Loucy (cell line): ENCODE measurements around the gene TRPM1.

Source experiments
- H2AFZ ChIP-seq: fragments of 200-600 bp; sonication (generic); 2 replicates; pipeline ENCODE4 v1.6.0; 2016; ENCODE audit warnings: antibody characterized with exemption, mild to moderate bottlenecking, low read length, moderate library complexity
- H3F3A ChIP-seq: fragments of 200-600 bp; 2 replicates; pipeline ENCODE4 v1.6.0; 2016; ENCODE audit warnings: antibody characterized with exemption, low read depth, mild to moderate bottlenecking
- H3K27me3 ChIP-seq: fragments of 200-600 bp; sonication (generic); 2 replicates; pipeline ENCODE4 v1.6.1; 2014; ENCODE audit warnings: low read length, mild to moderate bottlenecking; ENCODE audit not compliant: insufficient read depth, poor library complexity, severe bottlenecking
- H3K36me3 ChIP-seq: fragments of 200-600 bp; sonication (generic); 2 replicates; pipeline ENCODE4 v1.6.1; 2016; ENCODE audit warnings: low read length; ENCODE audit not compliant: insufficient read depth
- H3K4me1 ChIP-seq: fragments of 200-600 bp; sonication (generic); 2 replicates; pipeline ENCODE4 v1.5.1; 2014; ENCODE audit warnings: low read length, mild to moderate bottlenecking; ENCODE audit not compliant: insufficient read depth, poor library complexity, severe bottlenecking
- H3K4me2 ChIP-seq: fragments of 200-600 bp; sonication (generic); 2 replicates; pipeline ENCODE4 v1.6.0; 2014; ENCODE audit warnings: antibody characterized with exemption, low read length, low read depth, mild to moderate bottlenecking; ENCODE audit not compliant: poor library complexity, severe bottlenecking
- H3K4me3 ChIP-seq: fragments of 200-600 bp; sonication (generic); 2 replicates; pipeline ENCODE4 v1.5.1; 2014; ENCODE audit warnings: low read length, mild to moderate bottlenecking, mixed read lengths; ENCODE audit not compliant: poor library complexity, severe bottlenecking
- H3K79me2 ChIP-seq: fragments of 200-600 bp; sonication (generic); 2 replicates; pipeline ENCODE4 v1.6.1; 2014; ENCODE audit warnings: low read length; ENCODE audit not compliant: insufficient read depth
- H3K9ac ChIP-seq: fragments of 200-600 bp; sonication (generic); 2 replicates; pipeline ENCODE4 v1.6.0; 2014; ENCODE audit warnings: mild to moderate bottlenecking, low read depth, low read length, moderate library complexity; ENCODE audit not compliant: poor library complexity, severe bottlenecking
- H3K9me2 ChIP-seq: fragments of 200-600 bp; sonication (generic); replicated peaks from 2 replicates; pipeline ENCODE4 v1.6.1; 2016; ENCODE audit warnings: low read depth, low read length, mixed read lengths
- H3K9me3 ChIP-seq: fragments of 200-600 bp; sonication (generic); 2 replicates; pipeline ENCODE4 v1.6.1; 2014; ENCODE audit warnings: mild to moderate bottlenecking, antibody characterized with exemption, low read length, low read depth; ENCODE audit not compliant: insufficient read depth
- H4K20me1 ChIP-seq: fragments of 200-600 bp; sonication (generic); 2 replicates; pipeline ENCODE4 v1.6.0; 2014; ENCODE audit warnings: antibody characterized with exemption, low read length, mild to moderate bottlenecking; ENCODE audit not compliant: insufficient read depth, poor library complexity, severe bottlenecking
- CTCF ChIP-seq: fragments of 200-600 bp; sonication (generic); conservative IDR thresholded peaks from 2 replicates; pipeline ENCODE4 v1.5.1; 2014; ENCODE audit warnings: mild to moderate bottlenecking, antibody characterized with exemption, low read length
- EZH2phosphoT487 ChIP-seq: fragments of 200-600 bp; IDR thresholded peaks from 2 replicates; pipeline ENCODE4 v1.6.1; 2018; ENCODE audit warnings: antibody characterized with exemption, mild to moderate bottlenecking, moderate library complexity, borderline replicate concordance

TRPM1 gene

DNA sequence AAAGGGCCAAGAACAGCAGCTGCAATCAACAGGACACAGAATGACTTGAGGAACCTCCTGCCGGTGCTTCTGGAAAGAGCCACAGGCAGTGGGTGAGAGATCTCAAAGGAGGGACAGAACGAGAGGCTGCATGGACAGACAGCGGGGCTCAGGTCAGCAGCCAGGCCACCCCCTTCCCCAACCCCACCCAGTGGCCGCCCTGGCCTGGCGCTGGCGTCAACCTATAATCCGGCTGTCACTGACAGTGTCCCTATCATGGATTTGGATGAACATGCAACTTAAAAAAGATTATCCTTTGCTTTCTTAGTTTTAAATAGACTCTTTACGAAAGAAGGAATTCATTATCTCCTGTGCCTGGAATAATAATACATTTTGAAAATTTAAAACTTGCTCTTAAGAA lies 54.1 kb downstream of the TRPM1 start:
- no peaks in the 10 kb centered on the region for H3K9me2 ChIP-seq
- no peak overlapping the region for H3K9ac ChIP-seq
- no peaks in the 10 kb centered on the region for H3K4me1 ChIP-seq
- H2AFZ ChIP-seq: no peak overlapping the region
- no peak overlapping the region for H3K4me3 ChIP-seq
- TF ChIP-seq EZH2phosphoT487 (no peak), CTCF (no peak)
- H3K4me2 ChIP-seq: no peak overlapping the region
- H3K79me2 ChIP-seq: no peaks in the 10 kb centered on the region
- no peaks in the 10 kb centered on the region for H3K27me3 ChIP-seq
- H4K20me1 ChIP-seq: no peaks in the 10 kb centered on the region
- no peaks in the 10 kb centered on the region for H3F3A ChIP-seq
- H3K9me3 ChIP-seq: no peaks in the 10 kb centered on the region
- no peaks in the 10 kb centered on the region for H3K36me3 ChIP-seq

GRCh38 chr15:31046759-31047359 lies 54.7 kb downstream of the TRPM1 start:
- Histone ChIP-seq H3K4me1 (no peaks in the 10 kb centered on the region), H3K4me2 (no peak overlapping the region), H3K9me2 (no peaks in the 10 kb centered on the region), H3K9ac (no peak overlapping the region), H2AFZ (no peak overlapping the region), H4K20me1 (no peaks in the 10 kb centered on the region), H3F3A (no peaks in the 10 kb centered on the region), H3K9me3 (no peaks in the 10 kb centered on the region), H3K27me3 (no peaks in the 10 kb centered on the region), H3K36me3 (no peaks in the 10 kb centered on the region), H3K79me2 (no peaks in the 10 kb centered on the region), H3K4me3 (no peak overlapping the region)
- TF ChIP-seq EZH2phosphoT487: no peak
- no peak for TF ChIP-seq CTCF

DNA sequence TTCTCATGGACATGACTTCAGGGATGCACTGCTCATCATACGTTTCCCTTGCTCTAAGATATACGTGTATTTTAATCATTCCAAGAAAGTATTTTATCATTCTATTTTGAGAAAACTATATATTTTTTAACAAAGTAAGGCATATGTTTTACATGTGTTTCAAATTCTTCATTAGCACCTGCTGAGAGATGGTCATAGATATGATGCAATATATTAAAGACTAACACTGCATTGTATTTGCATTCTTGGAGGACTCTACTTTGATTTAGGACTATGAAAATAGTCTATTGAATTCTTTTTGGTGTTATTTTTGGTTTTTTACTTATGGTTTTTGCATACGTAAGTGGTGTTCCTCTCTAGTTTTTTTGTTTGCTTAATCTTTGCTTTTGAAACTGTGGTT lies 55.9 kb downstream of the TRPM1 start:
- Histone ChIP-seq H3K79me2 (no peaks in the 10 kb centered on the region), H3K36me3 (no peaks in the 10 kb centered on the region), H3F3A (no peaks in the 10 kb centered on the region), H2AFZ (no peak overlapping the region), H3K9ac (no peak overlapping the region), H3K4me1 (no peaks in the 10 kb centered on the region), H3K4me3 (no peak overlapping the region), H3K4me2 (no peak overlapping the region), H3K9me2 (no peaks in the 10 kb centered on the region), H3K9me3 (no peaks in the 10 kb centered on the region), H3K27me3 (no peaks in the 10 kb centered on the region), H4K20me1 (no peaks in the 10 kb centered on the region)
- no peak for TF ChIP-seq EZH2phosphoT487
- TF ChIP-seq CTCF: no peak
